SK-N-SH (cell line): Measurements from ENCODE around the gene RB1.
A peak's percentile ranks its signal among the peaks of the same experiment; 100 is the strongest.

Experiments used
- CTCF ChIP-seq: fragments of 200-600 bp; sonication (generic); IDR thresholded peaks from 2 replicates; pipeline ENCODE4 v1.6.1; 2017; ENCODE audit warnings: antibody characterized with exemption, mild to moderate bottlenecking, moderate library complexity
- EP300 ChIP-seq, 2 experiments: IDR thresholded peaks; 2 replicates each; pipeline versions ENCODE4 v1.4.0 to v1.6.1; 2012; ENCODE audit warnings: borderline replicate concordance in 1 of 2, low read depth in 1 of 2, low read length in 1 of 2
- EZH2phosphoT487 ChIP-seq: fragments of 200-600 bp; sonication (generic); IDR thresholded peaks from 2 replicates; pipeline ENCODE4 v1.6.1; 2017; ENCODE audit warnings: low read depth, mixed run types, mild to moderate bottlenecking, antibody characterized with exemption, moderate library complexity, borderline replicate concordance
- FOSL2 ChIP-seq: IDR thresholded peaks from 2 replicates; pipeline ENCODE4 v1.4.0; 2012; ENCODE audit warnings: low read depth, mild to moderate bottlenecking, moderate library complexity, borderline replicate concordance
- GABPA ChIP-seq: IDR thresholded peaks from 2 replicates; pipeline ENCODE4 v1.4.0; 2012; ENCODE audit warnings: low read depth, mild to moderate bottlenecking
- IRF3 ChIP-seq: fragments of 150-350 bp; IDR thresholded peaks from 2 replicates; pipeline ENCODE4 v1.6.1; 2016; ENCODE audit warnings: mild to moderate bottlenecking, low read depth, low read length
- NFIC ChIP-seq: IDR thresholded peaks from 2 replicates; pipeline ENCODE4 v1.4.0; 2012; ENCODE audit warnings: borderline replicate concordance
- POLR2AphosphoS5 ChIP-seq: IDR thresholded peaks from 2 replicates; pipeline ENCODE4 v1.6.1; 2012; ENCODE audit warnings: low read depth, low read length
- RXRA ChIP-seq: IDR thresholded peaks from 2 replicates; pipeline ENCODE4 v1.4.0; 2012; ENCODE audit warnings: low read depth, mild to moderate bottlenecking, borderline replicate concordance
- SMC3 ChIP-seq: IDR thresholded peaks from 2 replicates; pipeline ENCODE4 v1.6.1; 2012; ENCODE audit warnings: low read depth, low read length, improper control_type of control experiment
- TEAD4 ChIP-seq: IDR thresholded peaks from 2 replicates; pipeline ENCODE4 v1.4.0; 2012; ENCODE audit warnings: mild to moderate bottlenecking, borderline replicate concordance; ENCODE audit not compliant: insufficient read depth
- ZBTB33 ChIP-seq: IDR thresholded peaks from 2 replicates; pipeline ENCODE4 v1.4.0; 2012; ENCODE audit warnings: low read depth, borderline replicate concordance

- no peak for TF ChIP-seq RXRA
- no peak for TF ChIP-seq EP300 (IDR thresholded peaks at IDR 0.05; ENCODE audit: borderline replicate concordance in 1 of 2, low read depth in 1 of 2, low read length in 1 of 2)
- TF ChIP-seq GABPA, result no peak
- no peak for TF ChIP-seq NFIC
- no peak for TF ChIP-seq IRF3
- no peak for TF ChIP-seq CTCF
- no peak for TF ChIP-seq POLR2AphosphoS5
- no peak for TF ChIP-seq TEAD4
- TF ChIP-seq ZBTB33, result no peak
- peak; percentile 58; the same call in 1 of the 2 replicates for TF ChIP-seq FOSL2
- TF ChIP-seq EZH2phosphoT487, result no peak
- TF ChIP-seq SMC3, result no peak
Measured at GRCh38 chr13:48446464-48446863, 142.9 kb downstream of the RB1 start.
